Amniotic stem cell (primary cell): Measurements from ENCODE around the gene ACSM6.

Experiments
- DNase-seq: peaks from one replicate; lab custom pipeline; 2025; lab: John Stamatoyannopoulos, UW

ACSM6 gene

DNA sequence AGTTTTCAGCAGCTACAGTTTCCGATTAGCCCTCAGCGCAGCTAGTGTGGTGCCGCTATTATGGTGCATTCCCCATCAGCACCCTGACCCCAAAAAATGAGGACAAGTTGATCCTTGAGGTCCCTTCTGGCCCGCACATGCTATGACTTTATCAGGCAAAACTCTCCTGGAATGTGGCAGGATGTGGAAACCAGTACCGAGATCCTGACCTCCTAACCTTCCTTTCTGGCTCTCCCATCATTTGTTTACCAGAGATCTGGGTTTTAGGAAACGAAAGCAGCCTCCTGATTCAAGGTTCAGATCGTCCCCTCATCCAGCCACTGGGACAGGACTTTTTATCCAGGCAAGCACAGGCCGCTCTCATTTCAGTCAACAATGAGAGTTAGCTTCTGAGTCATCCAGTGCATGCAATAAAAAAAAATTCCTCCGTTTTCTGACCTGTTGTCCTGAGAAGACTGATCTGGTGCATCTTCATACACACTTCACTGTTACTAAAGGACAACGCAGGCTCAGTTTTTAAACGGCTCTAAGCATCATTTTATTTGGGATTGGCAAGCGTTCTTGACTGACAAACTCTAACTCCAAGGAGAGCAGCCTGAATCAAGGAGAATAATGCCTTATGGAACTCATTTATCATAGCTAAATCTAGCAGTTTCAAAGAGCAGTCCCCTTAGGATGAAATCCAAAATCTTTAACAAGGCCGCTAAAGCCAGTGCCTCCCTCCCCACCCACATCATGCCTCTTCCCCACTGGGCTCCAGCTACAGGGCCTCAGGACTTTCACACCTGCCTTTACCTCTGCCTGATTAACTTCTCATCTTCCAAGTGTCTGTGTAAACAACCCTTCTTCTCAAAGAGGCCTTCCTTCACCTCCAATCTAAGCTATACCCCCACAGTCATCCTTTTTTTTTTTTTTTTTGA lies 79.6 kb downstream of the ACSM6 start:
- peak; percentile 24 for DNase-seq

DNA sequence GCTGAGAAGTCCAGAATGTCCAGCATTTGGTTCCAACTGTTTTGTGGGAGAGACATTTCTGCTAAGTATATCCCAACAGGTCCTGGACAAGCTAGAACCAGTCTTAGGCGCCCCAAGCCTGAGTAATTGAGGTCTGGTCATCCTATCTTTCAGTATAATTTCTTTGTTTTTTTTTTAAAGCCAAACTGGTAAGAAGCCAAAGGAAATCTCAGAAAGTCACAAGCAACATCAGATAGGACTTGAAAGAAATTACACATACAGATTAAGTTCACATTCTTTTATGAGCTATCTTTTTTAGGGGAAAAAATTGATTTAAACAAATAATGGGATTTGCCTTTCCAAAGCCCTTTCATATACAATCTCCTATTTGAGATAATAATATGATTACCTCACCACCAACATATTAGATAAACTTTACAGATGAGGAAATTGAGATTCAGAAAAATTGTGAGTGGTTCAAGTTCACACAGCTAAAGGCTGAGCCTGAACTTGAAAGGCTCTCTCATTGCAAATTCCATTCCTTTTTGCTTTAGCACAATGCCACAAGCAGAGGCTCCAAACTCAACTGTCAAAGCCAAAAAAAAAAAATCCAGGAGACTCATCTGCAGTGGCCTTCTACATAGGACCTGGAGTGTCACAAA lies 81.8 kb downstream of the ACSM6 start:
- no peak for DNase-seq

DNA sequence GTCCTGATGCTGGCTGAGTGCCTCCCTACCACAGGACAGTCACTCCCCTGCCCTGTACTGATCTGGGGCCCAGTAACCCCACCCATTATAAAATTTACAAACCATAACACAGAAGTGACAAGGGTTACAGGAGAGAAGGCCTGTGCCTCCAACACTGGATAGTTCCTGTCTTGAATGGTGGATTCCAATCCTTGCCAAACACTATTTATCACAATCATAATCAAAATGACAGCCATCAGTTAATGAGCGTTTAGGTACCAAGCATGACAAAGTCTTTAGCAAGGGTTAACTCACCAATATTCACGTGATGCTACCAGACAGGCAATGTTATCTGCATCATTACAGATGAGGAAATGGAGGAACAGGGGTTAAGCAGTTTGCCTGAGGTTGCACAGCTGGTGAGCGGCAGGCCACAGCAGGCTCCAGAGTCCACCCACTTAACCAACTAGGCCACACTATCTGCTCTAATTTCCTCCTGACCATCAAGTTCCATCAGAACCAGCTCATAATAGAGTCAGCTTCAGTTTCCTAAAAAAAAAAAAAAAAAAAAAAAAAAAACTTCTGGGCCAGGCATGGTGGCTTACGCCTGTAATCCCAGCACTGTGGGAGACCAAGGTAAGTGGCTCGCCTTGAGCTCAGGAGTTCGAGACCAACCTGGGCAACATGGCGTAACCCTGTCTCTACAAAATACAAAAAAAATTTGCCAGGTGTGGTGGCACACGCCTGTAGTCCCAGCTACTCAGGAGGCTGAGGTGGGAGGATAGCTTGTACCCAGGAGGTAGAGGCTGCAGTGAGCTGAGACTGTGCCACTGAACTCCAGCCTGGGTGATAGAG lies 82.5 kb downstream of the ACSM6 start:
- DNase-seq = no peak

DNA sequence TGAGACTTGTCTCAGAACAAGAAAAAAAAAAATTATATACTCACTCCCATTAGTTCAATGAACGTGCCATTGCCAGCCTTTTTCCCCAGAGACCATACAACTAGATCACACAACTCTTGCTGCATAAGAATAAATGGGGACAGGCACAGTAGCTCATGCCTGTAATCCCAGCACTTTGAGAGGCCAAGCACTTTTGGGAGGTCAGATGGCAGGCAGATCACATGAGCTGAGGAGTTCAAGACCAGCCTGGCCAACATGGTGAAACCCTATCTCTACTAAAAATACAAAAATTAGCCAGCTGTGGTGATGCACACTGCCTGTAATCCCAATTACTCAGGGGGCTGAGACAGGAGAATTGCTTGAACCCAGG lies 83.1 kb downstream of the ACSM6 start:
- no peak for DNase-seq

DNA sequence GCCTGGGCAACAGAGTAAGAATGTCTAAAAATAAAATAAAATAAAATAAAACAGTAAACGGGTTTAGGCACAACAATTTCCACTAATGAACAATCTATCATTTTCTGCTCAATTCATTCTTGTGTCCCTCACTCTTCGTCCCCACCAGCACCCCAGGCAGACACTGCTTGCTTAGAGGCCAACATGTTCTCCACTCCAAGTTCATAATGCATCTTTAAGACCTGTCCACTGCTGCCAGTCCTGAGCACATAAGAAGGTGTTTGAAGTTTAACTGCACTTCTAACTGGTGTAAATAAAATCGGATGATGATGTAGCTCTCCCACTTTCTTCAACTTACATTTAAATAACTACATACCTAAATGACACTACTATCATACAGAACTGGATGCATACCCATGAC lies 83.6 kb downstream of the ACSM6 start:
- no peak for DNase-seq
